HCT116 (cell line): Measurements from ENCODE around the gene RHOG. TPM values are rescaled to one million over a fixed set of nuclear protein-coding genes. Genes with fewer than 3 reads are reported as not detected.
A peak's percentile ranks its signal among the peaks of the same experiment; 100 is the strongest.

Experiments used
- ATAC-seq: fragments of 200-7000 bp; cut with Tn5 transposase; 2 replicates; pipeline ENCODE4 v1.9.1; 2020; ENCODE audit warnings: mild to moderate bottlenecking, moderate library complexity
- BruUV-seq: library from RNA; stranded (reverse); fragments of 400-500 nt; replicated peaks from 2 replicates; lab custom pipeline; 2021; lab: Mats Ljungman, UMichigan
- CTCF ChIA-PET: fragments of 300-600 bp; sonication (Branson Sonifier 250); formaldehyde crosslinking; loops from one replicate; lab custom pipeline; 2021; ENCODE audit warnings: antibody characterized with exemption; lab: Charles Lee
- POLR2A ChIA-PET: fragments of 300-600, 350-600 bp; sonication (Branson Sonifier 250); formaldehyde crosslinking; loops from one replicate; lab custom pipeline; 2021; ENCODE audit warnings: antibody characterized with exemption; lab: Charles Lee
- RAD21 ChIA-PET, 2 experiments: fragments of 300-600 bp; sonication (Branson Sonifier 250); formaldehyde crosslinking; loops; one replicate each; lab custom pipeline; 2023; ENCODE audit warnings: low total read pairs in 2 of 2; ENCODE audit not compliant: uncharacterized antibody in 2 of 2, unreplicated experiment in 2 of 2, low non-redundant PET in 1 of 2; lab: Charles Lee
- DNase-seq: peaks from one replicate; pipeline ENCODE4 v3.0.0-alpha.2; 2010; ENCODE audit warnings: low read depth, low spot score
- H2AFZ ChIP-seq: fragments of 200-600 bp; shearing (Covaris generic), sonication (generic); 2 replicates; pipeline ENCODE4 v1.6.1; 2017; ENCODE audit warnings: low read depth, mixed run types, mixed read lengths, antibody characterized with exemption, low read length; ENCODE audit not compliant: poor library complexity, severe bottlenecking
- H3K27ac ChIP-seq: 2 replicates; pipeline ENCODE4 v1.5.1; 2012; ENCODE audit warnings: low read depth, low read length
- H3K27me3 ChIP-seq: fragments of 200-600 bp; sonication (generic); 2 replicates; pipeline ENCODE4 v1.6.1; 2016; ENCODE audit warnings: mixed run types, low read length, mixed read lengths; ENCODE audit not compliant: insufficient read depth
- H3K36me3 ChIP-seq, 2 experiments: fragments of 200-500 bp in 1 of 2; fragments of 200-600 bp in 1 of 2; sonication (Bioruptor generic) in 1 of 2; sonication (generic) in 1 of 2; 2 replicates each; pipeline versions ENCODE4 v1.5.1 to v1.6.1; 2014 to 2016; ENCODE audit warnings: low read length in 2 of 2, inconsistent platforms in 1 of 2, mixed read lengths in 1 of 2, mixed run types in 1 of 2; ENCODE audit not compliant: insufficient read depth in 2 of 2, control insufficient read depth in 1 of 2
- H3K4me1 ChIP-seq, 2 experiments: fragments of 200-600 bp in 1 of 2; sonication (generic) in 1 of 2; 2 replicates each; pipeline versions ENCODE4 v1.5.1 to v1.6.1; 2012 to 2017; ENCODE audit warnings: low read length in 2 of 2, inconsistent platforms in 1 of 2, mild to moderate bottlenecking in 1 of 2, mixed read lengths in 1 of 2, mixed run types in 1 of 2, moderate library complexity in 1 of 2; ENCODE audit not compliant: insufficient read depth in 2 of 2, control insufficient read depth in 1 of 2
- H3K4me2 ChIP-seq: fragments of 200-600 bp; sonication (generic); 2 replicates; pipeline ENCODE4 v1.6.1; 2017; ENCODE audit warnings: mixed run types, low read length, mixed read lengths
- H3K4me3 ChIP-seq, 2 experiments: fragments of 200-600 bp in 1 of 2; sonication (generic) in 1 of 2; replicated peaks in 1 of 2; 2 replicates each; pipeline ENCODE4 v1.5.1; 2011 to 2016; ENCODE audit warnings: low read length in 2 of 2, control low read depth in 1 of 2, low read depth in 1 of 2, mild to moderate bottlenecking in 1 of 2, mixed read lengths in 1 of 2, mixed run types in 1 of 2
- H3K79me2 ChIP-seq: fragments of 200-600 bp; sonication (generic); 2 replicates; pipeline ENCODE4 v1.6.1; 2017; ENCODE audit warnings: mild to moderate bottlenecking, mixed run types, low read length, moderate library complexity, mixed read lengths; ENCODE audit not compliant: insufficient read depth
- H3K9ac ChIP-seq: fragments of 200-600 bp; sonication (generic); 2 replicates; pipeline ENCODE4 v1.6.1; 2016; ENCODE audit warnings: low read length, mixed read lengths
- H3K9me2 ChIP-seq: fragments of 200-600 bp; sonication (generic), shearing (Covaris generic); 2 replicates; pipeline ENCODE4 v1.6.1; 2017; ENCODE audit warnings: mixed run types, mild to moderate bottlenecking, moderate library complexity; ENCODE audit not compliant: insufficient read depth
- H3K9me3 ChIP-seq, 2 experiments: fragments of 200-500 bp in 1 of 2; fragments of 200-600 bp in 1 of 2; sonication (Bioruptor generic) in 1 of 2; sonication (generic) in 1 of 2; 2 replicates each; pipeline ENCODE4 v1.6.1; 2014 to 2017; ENCODE audit warnings: low read length in 2 of 2, mixed read lengths in 2 of 2, inconsistent platforms in 1 of 2, low read depth in 1 of 2, mild to moderate bottlenecking in 1 of 2, mixed run types in 1 of 2, moderate library complexity in 1 of 2; ENCODE audit not compliant: control insufficient read depth in 1 of 2, insufficient read depth in 1 of 2
- H4K20me1 ChIP-seq: fragments of 200-600 bp; sonication (generic), shearing (Covaris generic); 2 replicates; pipeline ENCODE4 v1.6.1; 2017; ENCODE audit warnings: mixed run types, mild to moderate bottlenecking, moderate library complexity; ENCODE audit not compliant: insufficient read depth
- ATF3 ChIP-seq: IDR thresholded peaks from 2 replicates; pipeline ENCODE4 v1.6.1; 2012
- CBX3 ChIP-seq: IDR thresholded peaks from 2 replicates; pipeline ENCODE4 v1.6.1; 2012; ENCODE audit warnings: low read depth
- CEBPB ChIP-seq: IDR thresholded peaks from 2 replicates; pipeline ENCODE4 v1.6.1; 2012; ENCODE audit warnings: low read depth
- EZH2 ChIP-seq: fragments of 200-600 bp; sonication (generic); IDR thresholded peaks from 2 replicates; pipeline ENCODE4 v1.6.1; 2017; ENCODE audit warnings: antibody characterized with exemption, mixed run types
- EZH2phosphoT487 ChIP-seq: fragments of 200-600 bp; IDR thresholded peaks from 2 replicates; pipeline ENCODE4 v1.6.1; 2018; ENCODE audit warnings: antibody characterized with exemption, borderline replicate concordance
- FOSL1 ChIP-seq: IDR thresholded peaks from 2 replicates; pipeline ENCODE4 v1.6.1; 2012; ENCODE audit warnings: low read depth
- MAX ChIP-seq: IDR thresholded peaks from 2 replicates; pipeline ENCODE4 v1.6.1; 2012
- POLR2A ChIP-seq: IDR thresholded peaks from 2 replicates; pipeline ENCODE4 v1.7.0; 2011; ENCODE audit warnings: borderline replicate concordance; ENCODE audit not compliant: insufficient read depth, insufficient read length; ENCODE audit errors: extremely low read depth
- POLR2AphosphoS5 ChIP-seq: IDR thresholded peaks from 2 replicates; pipeline ENCODE4 v1.6.1; 2011; ENCODE audit warnings: mild to moderate bottlenecking, low read depth, low read length, moderate library complexity
- RAD21 ChIP-seq: IDR thresholded peaks from 2 replicates; pipeline ENCODE4 v1.6.1; 2012; ENCODE audit warnings: low read depth, mild to moderate bottlenecking
- REST ChIP-seq: IDR thresholded peaks from 2 replicates; pipeline ENCODE4 v1.6.1; 2012; ENCODE audit warnings: low read depth
- SRF ChIP-seq: IDR thresholded peaks from 2 replicates; pipeline ENCODE4 v1.6.1; 2012; ENCODE audit warnings: low read depth
- YY1 ChIP-seq: IDR thresholded peaks from 2 replicates; pipeline ENCODE4 v1.6.1; 2011; ENCODE audit warnings: low read length, low read depth, moderate library complexity, mild to moderate bottlenecking; ENCODE audit not compliant: insufficient replicate concordance; ENCODE audit errors: extremely low read depth
- ZBTB33 ChIP-seq: IDR thresholded peaks from 2 replicates; pipeline ENCODE4 v1.6.1; 2011; ENCODE audit warnings: mild to moderate bottlenecking, low read length, moderate library complexity; ENCODE audit not compliant: insufficient replicate concordance; ENCODE audit errors: extremely low read depth
- ZFX ChIP-seq: fragments of 450-650 bp; IDR thresholded peaks from 2 replicates; pipeline ENCODE4 v1.6.1; 2017
- ZNF274 ChIP-seq: fragments of 200-500 bp; sonication (Bioruptor generic); IDR thresholded peaks from 2 replicates; pipeline ENCODE4 v1.6.1; 2014; ENCODE audit warnings: mild to moderate bottlenecking, low read depth, low read length, inconsistent platforms
- intact Hi-C: fragments of 100-400 bp; cut with micrococcal nuclease; formaldehyde crosslinking; loops from 2 replicates; pipeline ENCODE4 v1.10.0; 2022
- total RNA-seq: library from RNA; stranded (reverse); gene quantifications from one replicate; pipeline ENCODE4 v1.2.1, GENCODE V29; 2021; ENCODE audit not compliant: unreplicated experiment
- TF ChIP-seq, protein P1 (sequence below), 3 experiments: fragments of 200-600 bp in 1 of 3; sonication (generic) in 1 of 3; IDR thresholded peaks in 2 of 3; conservative IDR thresholded peaks in 1 of 3; 2 replicates each; pipeline ENCODE4 v1.5.1; 2012 to 2017; ENCODE audit warnings: low read depth in 2 of 3, low read length in 2 of 3, antibody characterized with exemption in 1 of 3, borderline replicate concordance in 1 of 3, control low read depth in 1 of 3, mild to moderate bottlenecking in 1 of 3, mixed read lengths in 1 of 3, mixed run types in 1 of 3, moderate library complexity in 1 of 3; ENCODE audit not compliant: insufficient read depth in 1 of 3

RHOG gene
- total RNA-seq, 1 experiment from 2014 or later: 49.1 TPM

GRCh38 chr11:3879216-3879966 is 38.6 kb upstream of the RHOG start:
- ChIA-PET RAD21 (no interaction called here), POLR2A (no interaction called here)
- Histone ChIP-seq H3K9me3 (no peaks in the 10 kb centered on the region), H3K4me2 (peak overlapping the region; percentile 45), H3K27me3 (no peaks in the 10 kb centered on the region), H2AFZ (no peak overlapping the region), H3K4me1 (peaks cover 14 to 30% of the 10 kb centered on the region in 2 experiments), H4K20me1 (no peaks in the 10 kb centered on the region), H3K79me2 (0 out of 2 replicates have a peak, but pooled peaks cover 6% of the 10 kb centered on the region), H3K27ac (no peak overlapping the region)
- DNase-seq (no peak), ATAC-seq (no peak)
- BruUV-seq: no TSS peak
- intact Hi-C loops: no loop called here
- TF ChIP-seq FOSL1: no peak
- TF ChIP-seq, protein P1, sequence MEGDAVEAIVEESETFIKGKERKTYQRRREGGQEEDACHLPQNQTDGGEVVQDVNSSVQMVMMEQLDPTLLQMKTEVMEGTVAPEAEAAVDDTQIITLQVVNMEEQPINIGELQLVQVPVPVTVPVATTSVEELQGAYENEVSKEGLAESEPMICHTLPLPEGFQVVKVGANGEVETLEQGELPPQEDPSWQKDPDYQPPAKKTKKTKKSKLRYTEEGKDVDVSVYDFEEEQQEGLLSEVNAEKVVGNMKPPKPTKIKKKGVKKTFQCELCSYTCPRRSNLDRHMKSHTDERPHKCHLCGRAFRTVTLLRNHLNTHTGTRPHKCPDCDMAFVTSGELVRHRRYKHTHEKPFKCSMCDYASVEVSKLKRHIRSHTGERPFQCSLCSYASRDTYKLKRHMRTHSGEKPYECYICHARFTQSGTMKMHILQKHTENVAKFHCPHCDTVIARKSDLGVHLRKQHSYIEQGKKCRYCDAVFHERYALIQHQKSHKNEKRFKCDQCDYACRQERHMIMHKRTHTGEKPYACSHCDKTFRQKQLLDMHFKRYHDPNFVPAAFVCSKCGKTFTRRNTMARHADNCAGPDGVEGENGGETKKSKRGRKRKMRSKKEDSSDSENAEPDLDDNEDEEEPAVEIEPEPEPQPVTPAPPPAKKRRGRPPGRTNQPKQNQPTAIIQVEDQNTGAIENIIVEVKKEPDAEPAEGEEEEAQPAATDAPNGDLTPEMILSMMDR (IDR thresholded peaks at IDR 0.05 in 2 of 3, conservative IDR thresholded peaks at IDR 0.05 in 1 of 3; ENCODE audit: borderline replicate concordance in 1 of 3, insufficient read depth in 1 of 3, low read depth in 2 of 3, low read length in 2 of 3): no peak
- no peak for TF ChIP-seq EZH2
- no peak for TF ChIP-seq MAX
- no peak for TF ChIP-seq EZH2phosphoT487
- no peak for TF ChIP-seq ZFX
- no peak for TF ChIP-seq ZNF274
- no peak for TF ChIP-seq POLR2AphosphoS5
- no peak for TF ChIP-seq REST
- no peak for TF ChIP-seq SRF
- no peak for TF ChIP-seq CBX3
- no peak for TF ChIP-seq ZBTB33
- no peak for TF ChIP-seq CEBPB
- TF ChIP-seq POLR2A: no peak
- TF ChIP-seq RAD21: no peak
- no peak for TF ChIP-seq ATF3
- TF ChIP-seq YY1: no peak
- TF ChIP-seq, all 23 proteins: peak for 0
- Histone ChIP-seq H3K4me3 (no peak overlapping the region), H3K9me2 (no peaks in the 10 kb centered on the region), H3K36me3 (no peaks in the 10 kb centered on the region), H3K9ac (no peak overlapping the region)
- CTCF ChIA-PET: interaction anchor here (0.9 to 1.5 kb wide), 2 partner anchors 25 to 30 kb away, joined by 3 to 5 read pairs; no protein-coding TSS in a partner anchor
